NOMO-1 (cell line): ENCODE measurements around the gene MRPS7.

Experiments
- DNase-seq, 2 experiments: peaks; one replicate each; lab custom pipeline; 2025; ENCODE audit not compliant: unreplicated experiment in 2 of 2; lab: John Stamatoyannopoulos, UW

The MRPS7 gene

GRCh38 chr17:75307957-75308731 lies 46.5 kb downstream of the MRPS7 start:
- no peak for DNase-seq

DNA sequence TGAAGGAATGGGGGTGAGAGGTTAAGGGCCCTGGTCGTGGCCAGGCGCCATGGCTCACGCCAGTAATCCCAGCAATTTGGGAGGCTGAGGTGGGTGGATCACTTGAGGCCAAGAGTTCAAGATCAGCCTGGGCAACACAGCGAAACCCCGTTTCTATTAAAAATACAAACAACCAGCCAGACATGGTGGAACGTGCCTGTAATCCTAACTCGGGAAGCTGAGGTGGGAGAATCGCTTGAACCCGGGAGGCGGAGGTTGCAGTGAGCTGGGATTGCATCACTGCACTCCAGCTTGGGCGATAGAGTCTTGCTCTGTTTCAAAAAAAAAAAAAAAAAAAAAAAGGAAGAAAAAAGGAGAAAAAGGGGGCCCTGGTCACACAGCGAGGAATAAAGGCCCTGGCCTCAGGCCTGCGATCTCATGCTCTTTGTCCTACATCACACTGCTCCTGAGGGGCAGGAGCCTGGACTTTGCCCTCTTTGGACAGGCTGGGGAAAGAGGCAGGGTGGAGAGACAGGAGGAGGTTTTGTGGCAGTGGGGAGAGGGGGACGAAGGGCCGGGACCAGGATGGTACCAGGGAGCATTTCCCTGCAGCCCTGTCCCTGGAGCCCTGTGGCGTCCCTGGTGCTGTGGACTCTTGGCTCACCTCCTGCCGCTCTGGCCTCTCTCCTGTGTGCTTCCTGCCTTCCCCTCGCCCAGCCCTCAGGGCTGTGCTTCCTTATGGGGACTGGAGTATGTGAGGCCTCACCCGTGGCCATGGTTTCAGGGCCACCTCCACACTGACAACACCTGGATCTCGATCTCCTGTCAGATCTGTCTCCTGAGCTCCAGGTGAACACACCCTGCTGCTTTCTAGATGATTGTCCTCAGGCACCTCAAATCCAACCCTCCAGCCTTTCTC lies 47.3 kb downstream of the MRPS7 start:
- peak; percentile 35 to 36 for DNase-seq

GRCh38 chr17:75313941-75314551 lies 52.4 kb downstream of the MRPS7 start:
- peak; percentile 78 to 82 for DNase-seq

GRCh38 chr17:75315541-75316243 lies 54.0 kb downstream of the MRPS7 start:
- DNase-seq = peak; percentile 64 to 71
